Measurements from ENCODE around the gene SNX32.

SNX32 gene

DNA sequence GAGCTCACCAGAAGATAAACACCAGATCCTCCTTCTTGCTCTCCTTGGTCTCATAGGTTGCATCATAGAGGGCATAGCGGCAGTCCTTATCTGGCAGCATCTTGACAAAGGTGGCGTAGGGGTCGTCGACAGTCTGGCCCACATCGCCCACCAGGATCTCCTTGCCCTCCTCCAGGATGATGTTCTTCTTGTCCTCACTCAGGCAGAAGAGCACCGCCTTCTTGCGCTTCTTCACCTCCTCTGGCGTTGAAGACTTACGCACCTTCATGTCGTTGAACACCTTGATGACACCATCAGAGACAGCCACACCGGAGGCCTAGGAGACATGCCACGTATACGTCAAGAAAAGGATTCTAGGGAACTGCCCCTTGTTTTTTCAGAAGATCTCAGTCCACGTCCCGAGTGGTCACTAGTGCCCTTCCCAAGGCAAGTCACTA is 22.2 kb downstream of the SNX32 start:
- no peak for DNase-seq (ENCODE audit: extremely low read depth, low read depth)
- TF ChIP-seq, protein P1, sequence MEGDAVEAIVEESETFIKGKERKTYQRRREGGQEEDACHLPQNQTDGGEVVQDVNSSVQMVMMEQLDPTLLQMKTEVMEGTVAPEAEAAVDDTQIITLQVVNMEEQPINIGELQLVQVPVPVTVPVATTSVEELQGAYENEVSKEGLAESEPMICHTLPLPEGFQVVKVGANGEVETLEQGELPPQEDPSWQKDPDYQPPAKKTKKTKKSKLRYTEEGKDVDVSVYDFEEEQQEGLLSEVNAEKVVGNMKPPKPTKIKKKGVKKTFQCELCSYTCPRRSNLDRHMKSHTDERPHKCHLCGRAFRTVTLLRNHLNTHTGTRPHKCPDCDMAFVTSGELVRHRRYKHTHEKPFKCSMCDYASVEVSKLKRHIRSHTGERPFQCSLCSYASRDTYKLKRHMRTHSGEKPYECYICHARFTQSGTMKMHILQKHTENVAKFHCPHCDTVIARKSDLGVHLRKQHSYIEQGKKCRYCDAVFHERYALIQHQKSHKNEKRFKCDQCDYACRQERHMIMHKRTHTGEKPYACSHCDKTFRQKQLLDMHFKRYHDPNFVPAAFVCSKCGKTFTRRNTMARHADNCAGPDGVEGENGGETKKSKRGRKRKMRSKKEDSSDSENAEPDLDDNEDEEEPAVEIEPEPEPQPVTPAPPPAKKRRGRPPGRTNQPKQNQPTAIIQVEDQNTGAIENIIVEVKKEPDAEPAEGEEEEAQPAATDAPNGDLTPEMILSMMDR (IDR thresholded peaks at IDR 0.05; ENCODE audit: low read depth, low read length): no peak

DNA sequence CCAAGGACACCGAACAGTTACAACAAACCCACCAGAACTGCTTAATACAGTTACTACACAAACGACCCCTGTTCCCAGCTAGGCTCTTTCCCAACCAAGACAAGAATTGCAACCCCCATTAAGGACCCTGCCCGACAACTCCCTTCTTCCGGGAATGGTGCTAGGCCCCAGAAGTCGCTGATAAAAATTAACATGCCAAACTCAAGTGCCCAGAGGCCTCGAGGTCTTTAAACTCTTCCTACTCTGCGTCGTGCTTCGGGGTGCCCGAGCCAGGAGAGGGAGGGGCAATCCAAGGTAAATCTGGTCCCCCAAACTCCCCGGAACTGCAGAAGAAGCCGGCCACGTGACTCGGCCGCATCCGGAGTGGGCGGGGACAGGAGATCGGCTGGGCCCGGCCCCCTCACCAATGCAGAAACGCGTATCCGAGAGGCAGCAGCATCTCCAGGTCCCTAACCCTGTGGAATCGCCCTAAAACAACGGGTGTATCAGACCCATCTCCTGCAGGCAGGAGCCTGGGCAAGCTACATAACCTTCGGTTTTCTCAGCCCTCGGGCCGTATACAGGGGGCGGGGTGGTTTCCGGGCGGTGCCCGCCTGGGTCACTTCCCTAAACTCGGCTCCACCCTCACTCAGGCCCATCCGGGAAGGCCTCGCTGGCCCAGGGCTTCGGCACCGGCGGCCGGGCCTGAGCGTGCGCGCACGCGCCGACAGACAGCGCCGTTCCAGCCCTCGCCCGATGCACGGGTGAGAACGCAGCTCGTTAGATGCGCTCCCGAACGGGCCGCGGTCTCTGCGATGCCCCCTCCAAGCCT is 23.1 kb downstream of the SNX32 start:
- no peak for DNase-seq (ENCODE audit: extremely low read depth, low read depth)
- TF ChIP-seq, protein P1 (IDR thresholded peaks at IDR 0.05; ENCODE audit: low read depth, low read length): no peak

DNA sequence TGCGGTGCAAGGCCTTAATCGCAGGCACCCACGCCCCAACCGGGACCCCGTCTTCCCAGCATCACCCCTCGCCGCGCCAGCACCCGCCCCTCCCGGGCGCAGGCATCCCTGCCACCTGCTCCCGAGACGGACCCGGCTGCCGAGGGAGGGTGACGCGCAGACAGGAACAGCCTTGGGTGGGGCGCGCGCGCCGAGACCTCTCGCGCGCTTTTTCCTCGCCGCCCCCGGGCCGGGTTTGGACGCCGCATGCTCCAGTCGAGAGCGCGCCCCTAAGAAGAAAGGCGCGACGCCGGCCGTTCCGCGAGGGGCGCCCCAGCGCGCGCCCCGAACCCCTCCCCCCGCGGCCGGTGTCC is 23.7 kb downstream of the SNX32 start:
- DNase-seq (ENCODE audit: extremely low read depth, low read depth): no peak
- TF ChIP-seq, protein P1 (IDR thresholded peaks at IDR 0.05; ENCODE audit: low read depth, low read length): no peak

DNA sequence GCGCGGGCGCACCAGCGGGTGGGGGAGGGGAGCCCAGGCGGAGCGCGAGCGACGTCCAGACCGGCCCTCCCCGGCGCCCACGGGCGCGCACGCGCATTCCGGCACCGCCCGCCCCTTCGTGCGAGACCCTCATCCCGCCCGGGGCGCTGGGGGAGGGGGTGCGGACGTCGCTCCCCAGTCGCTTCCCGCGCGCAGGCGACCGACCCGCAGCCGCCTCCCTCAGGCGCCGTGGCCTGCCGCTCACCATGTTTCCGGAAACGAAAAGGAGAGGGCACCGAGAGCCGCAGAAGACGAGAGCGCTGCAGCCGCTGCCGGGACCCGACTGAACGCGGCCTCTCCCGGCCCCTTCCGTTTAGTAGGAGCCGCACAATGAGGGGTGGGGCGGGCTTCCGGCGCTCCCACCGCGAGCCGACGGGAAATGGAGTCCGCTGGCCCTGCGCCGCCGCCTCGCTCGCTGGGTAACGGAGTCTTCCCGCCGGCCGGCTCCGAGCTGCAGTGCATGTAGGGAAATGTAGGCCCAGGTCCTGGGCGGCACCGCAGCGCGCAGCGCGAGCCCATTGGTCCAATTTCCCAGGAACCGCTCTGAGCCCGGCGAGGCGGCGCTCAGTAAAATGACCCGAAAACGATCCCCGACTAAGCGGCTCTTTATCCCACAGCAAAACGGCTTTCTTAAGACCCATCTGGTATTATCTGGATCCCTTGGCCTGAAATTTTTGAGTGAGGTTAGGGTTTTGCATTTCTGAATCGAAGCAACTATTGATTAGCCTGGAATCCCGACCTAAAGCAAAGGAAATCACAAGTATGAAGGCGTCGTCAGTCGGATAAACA is 24.3 kb downstream of the SNX32 start, which contains the start of gene CFL1:
CFL1 (minus strand) TSS at position 328 of the 828 bp plus-strand sequence; CDS start at position 247, 81 bp downstream.
- peak; percentile 94 for DNase-seq (ENCODE audit: extremely low read depth, low read depth)
- TF ChIP-seq, protein P1 (IDR thresholded peaks at IDR 0.05; ENCODE audit: low read depth, low read length): no peak

DNA sequence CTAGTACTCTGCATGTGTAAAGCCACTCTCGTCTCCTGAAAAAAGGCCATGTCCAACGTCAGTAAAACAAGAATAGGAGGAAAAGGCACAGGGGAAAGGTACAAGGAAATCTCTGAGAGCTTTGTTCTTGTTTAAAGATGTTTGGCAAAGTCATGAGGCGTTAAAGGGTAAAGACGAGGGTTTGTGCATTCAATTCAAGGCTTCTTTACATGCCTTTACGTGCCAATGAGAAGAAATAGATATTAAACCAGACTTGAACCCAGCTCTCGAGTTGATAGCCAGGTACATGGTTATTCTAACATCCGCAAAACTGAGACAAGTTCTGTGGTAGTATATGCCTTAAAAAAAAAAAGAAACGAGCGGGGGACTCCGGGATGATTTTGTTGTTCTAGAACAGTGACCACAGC is 24.9 kb downstream of the SNX32 start:
- TF ChIP-seq, protein P1 (IDR thresholded peaks at IDR 0.05; ENCODE audit: low read depth, low read length): no peak
- DNase-seq (ENCODE audit: extremely low read depth, low read depth): no peak

DNA sequence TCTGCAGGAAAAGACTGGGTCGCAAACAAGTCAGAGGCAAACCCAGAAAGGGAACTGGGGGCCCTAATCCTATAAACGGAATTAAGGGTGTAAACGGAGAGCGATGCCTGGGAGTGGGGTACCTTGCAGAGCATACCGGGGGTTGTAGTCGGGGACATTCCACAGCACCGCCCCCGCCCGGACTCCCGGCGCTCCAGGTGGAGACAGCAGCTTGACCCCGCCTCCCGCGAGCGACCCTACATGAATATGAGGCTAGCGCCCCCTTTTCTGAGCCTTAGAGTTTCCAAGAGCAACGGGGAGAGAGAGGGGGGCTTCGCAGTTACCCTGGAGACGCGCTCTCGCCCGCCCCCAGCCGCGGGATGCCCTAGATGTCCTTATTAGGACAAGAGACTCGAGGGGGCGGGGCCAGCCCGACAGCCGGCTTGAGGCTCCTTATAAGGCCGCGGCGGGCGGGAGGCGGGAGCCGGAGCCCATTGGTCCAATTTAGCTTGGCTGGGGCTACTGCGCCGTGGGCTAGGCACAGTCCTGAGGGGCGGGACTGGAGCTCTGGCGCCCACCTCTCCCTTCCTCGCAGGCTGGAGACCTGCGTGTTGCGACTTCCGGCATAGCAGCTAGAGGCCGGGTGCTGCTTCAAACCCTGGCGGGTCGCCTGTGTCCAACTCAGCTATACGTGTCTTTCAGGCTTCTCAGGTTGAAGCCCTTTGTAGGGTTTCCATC is 25.5 kb downstream of the SNX32 start:
- TF ChIP-seq, protein P1 (IDR thresholded peaks at IDR 0.05; ENCODE audit: low read depth, low read length): no peak
- DNase-seq (ENCODE audit: extremely low read depth, low read depth): peak; percentile 96
